HG03045 (cell line): ENCODE measurements around the gene PDE4DIP.
"Not testable (repeated sequence)": the region's sequence is repeated elsewhere in the genome, so short reads cannot be mapped to it uniquely, and the experiment has no call there.

Experiments
- ATAC-seq: cut with Tn5 transposase; IDR thresholded peaks from one replicate; pipeline ENCODE4 v1.9.1; 2021; ENCODE audit warnings: mild to moderate bottlenecking, moderate library complexity; ENCODE audit not compliant: unreplicated experiment

The PDE4DIP gene

DNA sequence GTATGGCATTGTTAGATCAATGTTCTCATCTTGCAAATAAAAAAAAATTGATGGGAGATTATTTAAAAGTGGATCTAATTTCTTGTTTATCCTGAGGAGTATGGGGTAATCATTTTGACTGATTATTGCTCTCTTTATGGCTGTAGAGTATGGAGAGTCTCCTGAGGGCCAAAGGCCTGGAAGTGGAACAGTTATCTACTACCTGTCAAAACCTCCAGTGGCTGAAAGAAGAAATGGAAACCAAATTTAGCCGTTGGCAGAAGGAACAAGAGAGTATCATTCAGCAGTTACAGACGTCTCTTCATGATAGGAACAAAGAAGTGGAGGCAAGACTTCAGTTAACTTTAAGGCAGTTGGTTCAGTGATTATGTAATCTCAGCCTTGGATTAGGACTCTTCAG, 123.4 kb downstream of the PDE4DIP start:
- not testable (repeated sequence) for ATAC-seq

DNA sequence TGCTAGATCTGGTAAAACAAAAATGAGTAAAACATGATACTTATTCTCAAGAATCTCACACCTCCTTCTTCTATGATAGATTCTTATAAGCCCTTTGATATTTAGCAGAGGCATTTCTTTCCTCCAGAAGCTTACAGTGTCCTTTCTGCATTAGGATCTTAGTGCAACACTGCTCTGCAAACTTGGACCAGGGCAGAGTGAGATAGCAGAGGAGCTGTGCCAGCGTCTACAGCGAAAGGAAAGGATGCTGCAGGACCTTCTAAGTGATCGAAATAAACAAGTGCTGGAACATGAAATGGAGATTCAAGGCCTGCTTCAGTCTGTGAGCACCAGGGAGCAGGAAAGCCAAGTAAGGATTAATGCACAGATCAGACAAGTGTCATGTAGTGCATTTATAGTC, 124.5 kb downstream of the PDE4DIP start:
- not testable (repeated sequence) for ATAC-seq

DNA sequence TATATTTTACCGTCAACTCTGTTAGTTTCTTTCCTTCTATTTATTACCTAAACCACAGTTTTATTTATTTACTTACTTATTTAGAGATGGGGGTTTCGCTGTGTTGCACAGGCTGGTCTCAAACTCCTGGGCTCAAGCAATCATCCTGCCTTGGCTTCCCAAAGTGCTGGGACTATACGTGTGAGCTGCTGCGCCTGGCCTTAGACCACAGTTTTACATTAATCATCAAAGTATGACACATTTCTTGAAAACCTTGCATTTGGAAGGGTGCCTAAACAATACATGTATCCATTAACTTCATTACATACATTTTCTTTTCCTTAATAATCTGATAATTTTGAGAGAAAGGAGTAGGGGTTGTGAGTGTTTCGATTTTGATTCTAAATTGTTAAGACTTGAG, 124.9 kb downstream of the PDE4DIP start:
- not testable (repeated sequence) for ATAC-seq

GRCh38 chr1:148975453-148975852, 131.2 kb downstream of the PDE4DIP start:
- ATAC-seq = not testable (repeated sequence)

DNA sequence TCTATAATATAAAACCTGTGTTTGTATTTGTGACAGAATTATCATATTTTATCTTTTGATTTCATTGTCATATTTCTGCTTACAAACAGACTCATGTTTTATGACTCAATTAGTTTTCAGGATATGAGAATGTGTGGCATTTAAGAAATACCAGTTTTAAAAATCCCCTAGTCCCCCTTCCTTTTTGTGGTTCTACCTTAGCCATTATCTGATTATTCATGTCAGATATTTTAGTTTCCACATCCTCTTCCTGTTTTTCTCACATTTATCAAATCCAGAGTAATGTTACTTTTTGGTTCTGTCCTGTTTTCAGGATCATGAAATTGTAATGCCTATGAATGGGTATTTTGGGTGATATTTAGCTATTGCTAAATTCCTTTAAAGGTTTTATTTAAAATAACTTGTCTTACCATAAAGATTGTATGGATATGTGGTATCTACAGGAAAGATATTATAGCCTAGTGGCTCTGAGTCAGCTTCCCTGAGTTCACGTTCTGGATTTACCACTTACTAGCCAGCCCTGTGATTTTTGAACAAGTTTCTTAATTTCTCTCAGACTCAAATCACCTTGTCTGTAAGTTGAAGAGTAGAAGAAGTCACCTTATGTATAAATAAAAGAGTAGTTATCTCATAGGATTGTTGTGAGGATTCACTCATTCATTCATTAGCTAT, 131.8 kb downstream of the PDE4DIP start:
- ATAC-seq = not testable (repeated sequence)

DNA sequence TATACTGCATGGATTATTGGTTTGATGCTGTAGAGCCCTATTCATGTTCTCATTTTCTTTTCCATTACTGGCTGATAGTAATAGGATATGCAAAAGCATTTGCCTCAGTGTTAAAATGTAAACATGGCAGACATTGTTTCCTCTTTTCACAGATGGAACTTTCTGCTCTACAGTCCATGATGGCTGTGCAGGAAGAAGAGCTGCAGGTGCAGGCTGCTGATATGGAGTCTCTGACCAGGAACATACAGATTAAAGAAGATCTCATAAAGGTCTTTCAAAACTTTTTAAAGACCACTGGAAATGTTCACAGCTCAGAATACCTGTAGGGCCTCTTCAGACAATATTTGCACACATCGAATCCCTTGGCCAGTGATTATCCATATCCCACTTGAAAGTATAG, 133.6 kb downstream of the PDE4DIP start:
- ATAC-seq = not testable (repeated sequence)

DNA sequence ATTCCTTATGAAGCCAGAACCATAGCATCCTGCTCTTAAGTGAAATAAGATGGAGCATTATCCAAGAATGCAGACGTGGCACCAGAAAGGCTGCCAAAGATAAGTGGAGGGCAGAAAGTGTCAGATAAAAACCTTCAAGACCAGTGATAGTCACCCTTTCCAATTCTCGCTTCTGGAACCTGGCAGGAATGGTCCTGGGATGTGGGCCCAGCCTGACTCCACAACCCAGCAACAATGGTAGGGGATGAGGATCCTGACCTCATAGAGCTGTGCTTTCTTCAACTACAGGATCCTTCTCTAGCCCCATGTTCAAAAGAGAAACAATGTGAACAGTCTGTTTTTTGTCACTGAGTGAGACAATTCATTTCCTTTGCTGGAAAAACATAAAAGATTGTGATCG, 145.2 kb downstream of the PDE4DIP start:
- ATAC-seq = not testable (repeated sequence)

GRCh38 chr1:148990233-148990788, 146.1 kb downstream of the PDE4DIP start:
- ATAC-seq = not testable (repeated sequence)

- not testable (repeated sequence) for ATAC-seq
These were observed 147.6 kb downstream of the PDE4DIP start for GRCh38 chr1:148991818-148992217.

DNA sequence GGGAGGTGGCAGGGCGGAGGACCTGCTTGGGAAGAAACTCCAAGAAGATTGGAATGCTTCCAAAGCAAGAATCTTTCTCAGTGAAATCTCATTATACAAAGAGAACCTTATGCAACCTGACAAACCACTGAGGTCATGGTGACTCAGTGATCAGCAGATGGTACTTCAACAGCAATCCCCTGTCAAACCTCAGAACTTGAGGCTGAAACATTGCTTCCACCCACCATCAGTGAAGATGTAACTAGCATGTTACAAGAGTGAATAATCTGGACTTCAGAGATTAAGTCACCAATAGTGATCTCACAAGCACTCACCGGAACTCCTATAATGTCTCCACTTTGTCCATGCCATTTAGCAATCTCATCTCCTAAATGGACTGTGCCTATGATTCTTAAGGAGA, 148.1 kb downstream of the PDE4DIP start:
- not testable (repeated sequence) for ATAC-seq

DNA sequence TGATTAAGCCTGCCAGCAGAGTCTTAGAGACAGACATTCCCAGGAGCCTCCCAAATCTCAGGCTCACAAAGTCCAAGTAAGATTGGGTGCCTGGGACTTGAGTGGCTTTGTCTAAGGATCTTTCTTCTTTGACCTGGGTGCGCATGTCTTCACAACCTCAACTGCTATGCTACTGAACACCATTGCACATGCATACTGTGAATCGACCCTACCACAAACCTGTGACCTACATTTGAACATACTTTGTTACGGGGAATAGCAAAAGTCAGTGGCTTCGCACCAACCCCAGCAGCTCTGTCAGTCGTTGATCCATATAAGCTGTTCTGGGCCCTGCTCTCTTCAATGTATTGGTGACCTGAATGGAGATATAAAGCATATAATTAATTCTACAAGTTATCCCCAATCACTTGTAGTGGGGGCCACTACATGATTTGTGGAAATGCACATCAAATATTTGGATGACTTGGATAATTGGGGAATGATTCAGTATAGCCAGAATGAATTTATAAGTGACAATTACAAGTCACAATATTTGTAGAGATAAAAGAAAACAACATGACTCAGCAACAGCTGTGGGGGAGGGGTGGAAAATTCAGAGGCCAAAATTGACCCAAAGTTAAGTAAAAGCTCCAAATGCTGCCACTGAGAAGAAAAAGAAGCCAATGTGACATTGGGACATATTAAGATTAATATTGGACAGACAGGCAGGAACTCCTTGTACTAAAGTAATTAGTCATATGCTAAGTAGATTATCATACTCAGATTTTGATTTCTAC, 152.4 kb downstream of the PDE4DIP start:
- not testable (repeated sequence) for ATAC-seq

DNA sequence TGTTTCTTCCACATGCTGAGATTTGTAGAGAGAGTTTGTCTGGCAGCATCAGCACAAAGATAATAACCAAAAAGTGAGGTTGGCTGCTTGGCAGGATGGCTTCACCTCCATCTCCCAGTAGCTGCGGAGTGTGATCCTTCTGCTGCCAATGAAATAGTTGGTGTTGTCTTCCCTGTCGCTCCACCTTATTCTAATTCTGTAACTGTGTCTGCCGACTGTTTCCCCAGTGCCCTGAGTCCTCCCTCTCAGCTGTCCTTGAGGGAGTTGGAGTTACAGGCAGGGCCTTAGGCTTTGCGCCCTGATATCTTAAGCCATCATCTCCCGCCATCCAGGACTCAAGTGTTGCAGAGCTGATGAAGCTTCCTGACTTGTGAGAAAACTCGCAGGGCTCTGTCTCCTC, 153.2 kb downstream of the PDE4DIP start:
- not testable (repeated sequence) for ATAC-seq

GRCh38 chr1:149002664-149003063, 158.4 kb downstream of the PDE4DIP start:
- ATAC-seq = not testable (repeated sequence)

- not testable (repeated sequence) for ATAC-seq
These were observed 164.1 kb downstream of the PDE4DIP start for GRCh38 chr1:149008326-149008725.

- ATAC-seq = not testable (repeated sequence)
These were observed 164.5 kb downstream of the PDE4DIP start for GRCh38 chr1:149008769-149009168.

DNA sequence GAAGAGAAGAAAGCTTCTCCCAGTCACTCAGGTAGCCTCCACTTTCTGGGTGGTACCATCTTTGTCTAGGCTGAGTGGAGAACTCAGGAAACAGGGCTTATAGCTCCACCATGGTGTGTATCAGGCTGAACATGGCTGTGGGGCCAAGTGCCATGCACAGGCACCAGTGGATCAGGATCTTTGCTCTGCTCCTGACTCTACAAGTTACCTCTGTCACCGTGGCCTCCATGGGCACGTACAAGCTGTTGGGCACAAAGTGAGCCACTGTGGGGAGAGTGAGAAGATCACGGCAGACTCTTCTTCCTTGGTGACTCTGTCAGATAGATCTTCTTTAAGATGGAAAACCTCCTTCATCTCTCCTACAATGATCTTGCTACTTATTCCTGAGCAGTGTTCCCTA, 165.5 kb downstream of the PDE4DIP start:
- not testable (repeated sequence) for ATAC-seq

DNA sequence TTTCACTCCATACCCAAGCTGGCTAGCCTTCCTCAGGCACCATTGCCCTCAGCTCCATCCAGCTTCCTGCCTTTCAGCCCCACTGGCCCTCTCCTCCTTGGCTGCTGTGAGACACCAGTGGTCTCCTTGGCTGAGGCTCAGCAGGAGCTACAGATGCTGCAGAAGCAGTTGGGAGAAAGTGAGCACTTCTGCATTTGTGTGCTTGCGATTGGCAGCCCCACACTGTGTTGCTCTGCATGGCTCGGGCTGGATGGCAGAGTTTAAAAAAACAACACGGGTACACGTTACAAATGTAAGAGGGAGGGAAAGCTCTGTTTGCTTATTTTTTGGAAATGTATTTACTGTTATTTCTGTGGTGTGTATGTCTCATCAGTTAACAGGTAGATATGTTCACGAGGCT, 168.4 kb downstream of the PDE4DIP start:
- not testable (repeated sequence) for ATAC-seq

- ATAC-seq = not testable (repeated sequence)
These were observed 169.3 kb downstream of the PDE4DIP start for GRCh38 chr1:149013513-149013912.

DNA sequence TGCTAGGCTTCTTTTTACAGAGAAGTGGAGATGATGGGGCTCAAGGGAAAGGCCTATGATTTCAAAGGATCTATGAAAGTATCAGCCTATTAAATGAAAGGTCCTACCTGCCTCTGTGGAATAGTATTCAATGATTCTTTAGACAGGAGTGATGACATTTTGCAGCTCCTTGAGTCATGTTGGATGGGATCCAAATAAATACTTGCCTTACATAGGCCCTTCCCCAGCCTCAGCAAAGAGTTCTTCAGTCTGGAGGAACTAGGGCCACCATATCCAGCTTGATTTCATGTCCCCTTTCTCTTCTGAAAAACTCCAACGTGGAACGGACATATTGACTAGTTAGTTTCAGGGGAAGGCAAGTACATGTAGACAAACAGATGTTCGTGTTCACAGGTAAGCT, 171.3 kb downstream of the PDE4DIP start:
- not testable (repeated sequence) for ATAC-seq

GRCh38 chr1:149016626-149017025, 172.4 kb downstream of the PDE4DIP start:
- ATAC-seq = not testable (repeated sequence)

DNA sequence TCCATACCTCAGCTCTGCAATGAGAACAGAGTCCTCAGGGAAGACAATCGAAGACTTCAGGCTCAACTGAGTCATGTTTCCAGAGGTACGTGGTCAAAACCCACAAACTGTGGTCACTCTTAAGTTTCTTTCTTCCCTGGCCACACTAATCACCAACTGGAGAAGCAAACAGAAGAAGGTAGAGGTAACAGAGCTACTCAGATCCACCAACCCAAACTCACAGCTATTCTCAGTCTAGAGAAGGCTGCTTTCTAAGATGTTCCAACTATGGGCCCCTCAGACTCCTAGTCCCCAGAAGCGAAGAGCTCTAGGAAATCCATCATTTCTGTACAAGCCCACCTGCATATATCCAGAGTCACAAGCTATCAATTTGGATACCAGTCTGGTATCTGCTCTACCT, 174.3 kb downstream of the PDE4DIP start:
- ATAC-seq = not testable (repeated sequence)

- not testable (repeated sequence) for ATAC-seq
These were observed 180.1 kb downstream of the PDE4DIP start for GRCh38 chr1:149024327-149024726.
